Stimulated activated CD8-positive, alpha-beta memory T cell treated with anti-CD3 and anti-CD28 coated beads, Interleukin-4, amount 100 ng/mL, for 48 hours (primary cell): ENCODE data around the gene FOXK1.
"Not testable (repeated sequence)": the region's sequence is repeated elsewhere in the genome, so short reads cannot be mapped to it uniquely, and the experiment has no call there.

Experiments
- DNase-seq: peaks from one replicate; pipeline ENCODE4 v3.0.0-alpha.2; 2020

FOXK1 gene

GRCh38 chr7:4667776-4668509, 14.2 kb upstream of the FOXK1 start:
- no peak for DNase-seq

GRCh38 chr7:4668510-4668847, 13.6 kb upstream of the FOXK1 start:
- no peak for DNase-seq

GRCh38 chr7:4670791-4671190, 11.3 kb upstream of the FOXK1 start:
- no peak for DNase-seq

GRCh38 chr7:4675771-4676367, 6.2 kb upstream of the FOXK1 start:
- no peak for DNase-seq

- not testable (repeated sequence) for DNase-seq
Observed at GRCh38 chr7:4677518-4677917, 4.6 kb upstream of the FOXK1 start.

- DNase-seq: peak; percentile 45
Observed at GRCh38 chr7:4681218-4681851, 760 bp upstream of the FOXK1 start.

- DNase-seq: peak; percentile 65
Observed at GRCh38 chr7:4682621-4683042, 537 bp downstream of the FOXK1 start.

GRCh38 chr7:4683043-4683883, 1.2 kb downstream of the FOXK1 start:
- peak; percentile 48 for DNase-seq

GRCh38 chr7:4683884-4684565, 1.9 kb downstream of the FOXK1 start:
- DNase-seq: peak; percentile 57

GRCh38 chr7:4684846-4685245, 2.8 kb downstream of the FOXK1 start:
- DNase-seq: no peak

- DNase-seq: not testable (repeated sequence)
Observed at GRCh38 chr7:4685676-4686075, 3.6 kb downstream of the FOXK1 start.

- no peak for DNase-seq
Observed at GRCh38 chr7:4687956-4688355, 5.9 kb downstream of the FOXK1 start.

- DNase-seq: no peak
Observed at GRCh38 chr7:4689151-4689550, 7.1 kb downstream of the FOXK1 start.

GRCh38 chr7:4689668-4690067, 7.6 kb downstream of the FOXK1 start:
- DNase-seq: no peak

GRCh38 chr7:4690953-4691856, 9.1 kb downstream of the FOXK1 start:
- no peak for DNase-seq

- DNase-seq: no peak
Observed at GRCh38 chr7:4692055-4692454, 10.0 kb downstream of the FOXK1 start.

- DNase-seq: not testable (repeated sequence)
Observed at GRCh38 chr7:4692622-4693021, 10.5 kb downstream of the FOXK1 start.

GRCh38 chr7:4693152-4693551, 11.1 kb downstream of the FOXK1 start:
- no peak for DNase-seq

- no peak for DNase-seq
Observed at GRCh38 chr7:4693749-4694148, 11.7 kb downstream of the FOXK1 start.

- DNase-seq: no peak
Observed at GRCh38 chr7:4694305-4694704, 12.2 kb downstream of the FOXK1 start.

GRCh38 chr7:4698707-4699275, 16.7 kb downstream of the FOXK1 start:
- no peak for DNase-seq
